ENCODE results near the gene PODNL1.

DNA sequence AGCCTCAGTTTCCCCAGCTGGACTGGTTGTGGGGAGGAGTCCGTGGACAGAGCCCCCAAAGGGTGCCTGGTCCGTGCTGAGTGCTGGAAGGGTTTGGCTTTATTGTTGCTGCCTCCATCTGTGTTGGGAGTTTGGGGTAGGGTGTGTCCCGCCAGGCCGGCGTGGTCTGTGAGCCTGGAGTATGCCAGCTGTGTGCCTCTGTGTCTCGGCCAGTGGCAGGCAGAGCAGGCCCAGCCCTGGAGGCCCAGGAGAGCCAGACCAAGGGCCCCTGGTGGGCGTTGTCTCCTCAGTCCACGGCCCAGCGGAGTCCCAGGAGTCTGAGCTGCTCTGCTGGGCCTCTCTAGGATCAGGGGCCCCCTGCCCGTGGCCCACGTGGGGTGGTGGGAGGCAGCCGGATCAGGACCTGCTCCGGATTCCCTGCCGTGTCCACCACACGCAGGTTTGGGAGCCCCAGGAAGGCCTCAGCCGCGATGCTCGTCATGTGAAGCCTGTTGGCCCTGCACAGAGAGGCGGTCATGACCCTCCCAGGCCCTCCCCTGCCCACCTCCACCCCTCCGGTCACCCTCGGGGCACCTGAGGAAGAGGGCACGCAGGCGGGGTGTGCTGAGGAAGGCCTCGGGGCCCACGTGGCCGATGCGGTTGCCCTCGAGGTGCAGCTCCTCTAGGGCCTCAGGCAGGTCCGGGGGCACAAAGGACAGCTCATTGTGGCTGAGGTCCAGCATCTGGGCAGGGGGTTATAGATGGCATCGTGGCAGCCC is 6.6 kb downstream of the PODNL1 start:
- TF ChIP-seq, protein P1, sequence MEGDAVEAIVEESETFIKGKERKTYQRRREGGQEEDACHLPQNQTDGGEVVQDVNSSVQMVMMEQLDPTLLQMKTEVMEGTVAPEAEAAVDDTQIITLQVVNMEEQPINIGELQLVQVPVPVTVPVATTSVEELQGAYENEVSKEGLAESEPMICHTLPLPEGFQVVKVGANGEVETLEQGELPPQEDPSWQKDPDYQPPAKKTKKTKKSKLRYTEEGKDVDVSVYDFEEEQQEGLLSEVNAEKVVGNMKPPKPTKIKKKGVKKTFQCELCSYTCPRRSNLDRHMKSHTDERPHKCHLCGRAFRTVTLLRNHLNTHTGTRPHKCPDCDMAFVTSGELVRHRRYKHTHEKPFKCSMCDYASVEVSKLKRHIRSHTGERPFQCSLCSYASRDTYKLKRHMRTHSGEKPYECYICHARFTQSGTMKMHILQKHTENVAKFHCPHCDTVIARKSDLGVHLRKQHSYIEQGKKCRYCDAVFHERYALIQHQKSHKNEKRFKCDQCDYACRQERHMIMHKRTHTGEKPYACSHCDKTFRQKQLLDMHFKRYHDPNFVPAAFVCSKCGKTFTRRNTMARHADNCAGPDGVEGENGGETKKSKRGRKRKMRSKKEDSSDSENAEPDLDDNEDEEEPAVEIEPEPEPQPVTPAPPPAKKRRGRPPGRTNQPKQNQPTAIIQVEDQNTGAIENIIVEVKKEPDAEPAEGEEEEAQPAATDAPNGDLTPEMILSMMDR (CRISPR knock-in tag; IDR thresholded peaks at IDR 0.05): no peak
- TF ChIP-seq, protein P2, sequence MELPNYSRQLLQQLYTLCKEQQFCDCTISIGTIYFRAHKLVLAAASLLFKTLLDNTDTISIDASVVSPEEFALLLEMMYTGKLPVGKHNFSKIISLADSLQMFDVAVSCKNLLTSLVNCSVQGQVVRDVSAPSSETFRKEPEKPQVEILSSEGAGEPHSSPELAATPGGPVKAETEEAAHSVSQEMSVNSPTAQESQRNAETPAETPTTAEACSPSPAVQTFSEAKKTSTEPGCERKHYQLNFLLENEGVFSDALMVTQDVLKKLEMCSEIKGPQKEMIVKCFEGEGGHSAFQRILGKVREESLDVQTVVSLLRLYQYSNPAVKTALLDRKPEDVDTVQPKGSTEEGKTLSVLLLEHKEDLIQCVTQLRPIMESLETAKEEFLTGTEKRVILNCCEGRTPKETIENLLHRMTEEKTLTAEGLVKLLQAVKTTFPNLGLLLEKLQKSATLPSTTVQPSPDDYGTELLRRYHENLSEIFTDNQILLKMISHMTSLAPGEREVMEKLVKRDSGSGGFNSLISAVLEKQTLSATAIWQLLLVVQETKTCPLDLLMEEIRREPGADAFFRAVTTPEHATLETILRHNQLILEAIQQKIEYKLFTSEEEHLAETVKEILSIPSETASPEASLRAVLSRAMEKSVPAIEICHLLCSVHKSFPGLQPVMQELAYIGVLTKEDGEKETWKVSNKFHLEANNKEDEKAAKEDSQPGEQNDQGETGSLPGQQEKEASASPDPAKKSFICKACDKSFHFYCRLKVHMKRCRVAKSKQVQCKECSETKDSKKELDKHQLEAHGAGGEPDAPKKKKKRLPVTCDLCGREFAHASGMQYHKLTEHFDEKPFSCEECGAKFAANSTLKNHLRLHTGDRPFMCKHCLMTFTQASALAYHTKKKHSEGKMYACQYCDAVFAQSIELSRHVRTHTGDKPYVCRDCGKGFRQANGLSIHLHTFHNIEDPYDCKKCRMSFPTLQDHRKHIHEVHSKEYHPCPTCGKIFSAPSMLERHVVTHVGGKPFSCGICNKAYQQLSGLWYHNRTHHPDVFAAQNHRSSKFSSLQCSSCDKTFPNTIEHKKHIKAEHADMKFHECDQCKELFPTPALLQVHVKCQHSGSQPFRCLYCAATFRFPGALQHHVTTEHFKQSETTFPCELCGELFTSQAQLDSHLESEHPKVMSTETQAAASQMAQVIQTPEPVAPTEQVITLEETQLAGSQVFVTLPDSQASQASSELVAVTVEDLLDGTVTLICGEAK (IDR thresholded peaks at IDR 0.05): no peak
- TF ChIP-seq, protein P2 (CRISPR knock-in tag; IDR thresholded peaks at IDR 0.05): no peak
- no peak for TF ChIP-seq KLF6 (CRISPR knock-in tag; IDR thresholded peaks at IDR 0.05)
- TF ChIP-seq NR2F6 (IDR thresholded peaks at IDR 0.05): no peak
- TF ChIP-seq NR2F6 (CRISPR knock-in tag; IDR thresholded peaks at IDR 0.05): no peak
- TF ChIP-seq, protein P3, sequence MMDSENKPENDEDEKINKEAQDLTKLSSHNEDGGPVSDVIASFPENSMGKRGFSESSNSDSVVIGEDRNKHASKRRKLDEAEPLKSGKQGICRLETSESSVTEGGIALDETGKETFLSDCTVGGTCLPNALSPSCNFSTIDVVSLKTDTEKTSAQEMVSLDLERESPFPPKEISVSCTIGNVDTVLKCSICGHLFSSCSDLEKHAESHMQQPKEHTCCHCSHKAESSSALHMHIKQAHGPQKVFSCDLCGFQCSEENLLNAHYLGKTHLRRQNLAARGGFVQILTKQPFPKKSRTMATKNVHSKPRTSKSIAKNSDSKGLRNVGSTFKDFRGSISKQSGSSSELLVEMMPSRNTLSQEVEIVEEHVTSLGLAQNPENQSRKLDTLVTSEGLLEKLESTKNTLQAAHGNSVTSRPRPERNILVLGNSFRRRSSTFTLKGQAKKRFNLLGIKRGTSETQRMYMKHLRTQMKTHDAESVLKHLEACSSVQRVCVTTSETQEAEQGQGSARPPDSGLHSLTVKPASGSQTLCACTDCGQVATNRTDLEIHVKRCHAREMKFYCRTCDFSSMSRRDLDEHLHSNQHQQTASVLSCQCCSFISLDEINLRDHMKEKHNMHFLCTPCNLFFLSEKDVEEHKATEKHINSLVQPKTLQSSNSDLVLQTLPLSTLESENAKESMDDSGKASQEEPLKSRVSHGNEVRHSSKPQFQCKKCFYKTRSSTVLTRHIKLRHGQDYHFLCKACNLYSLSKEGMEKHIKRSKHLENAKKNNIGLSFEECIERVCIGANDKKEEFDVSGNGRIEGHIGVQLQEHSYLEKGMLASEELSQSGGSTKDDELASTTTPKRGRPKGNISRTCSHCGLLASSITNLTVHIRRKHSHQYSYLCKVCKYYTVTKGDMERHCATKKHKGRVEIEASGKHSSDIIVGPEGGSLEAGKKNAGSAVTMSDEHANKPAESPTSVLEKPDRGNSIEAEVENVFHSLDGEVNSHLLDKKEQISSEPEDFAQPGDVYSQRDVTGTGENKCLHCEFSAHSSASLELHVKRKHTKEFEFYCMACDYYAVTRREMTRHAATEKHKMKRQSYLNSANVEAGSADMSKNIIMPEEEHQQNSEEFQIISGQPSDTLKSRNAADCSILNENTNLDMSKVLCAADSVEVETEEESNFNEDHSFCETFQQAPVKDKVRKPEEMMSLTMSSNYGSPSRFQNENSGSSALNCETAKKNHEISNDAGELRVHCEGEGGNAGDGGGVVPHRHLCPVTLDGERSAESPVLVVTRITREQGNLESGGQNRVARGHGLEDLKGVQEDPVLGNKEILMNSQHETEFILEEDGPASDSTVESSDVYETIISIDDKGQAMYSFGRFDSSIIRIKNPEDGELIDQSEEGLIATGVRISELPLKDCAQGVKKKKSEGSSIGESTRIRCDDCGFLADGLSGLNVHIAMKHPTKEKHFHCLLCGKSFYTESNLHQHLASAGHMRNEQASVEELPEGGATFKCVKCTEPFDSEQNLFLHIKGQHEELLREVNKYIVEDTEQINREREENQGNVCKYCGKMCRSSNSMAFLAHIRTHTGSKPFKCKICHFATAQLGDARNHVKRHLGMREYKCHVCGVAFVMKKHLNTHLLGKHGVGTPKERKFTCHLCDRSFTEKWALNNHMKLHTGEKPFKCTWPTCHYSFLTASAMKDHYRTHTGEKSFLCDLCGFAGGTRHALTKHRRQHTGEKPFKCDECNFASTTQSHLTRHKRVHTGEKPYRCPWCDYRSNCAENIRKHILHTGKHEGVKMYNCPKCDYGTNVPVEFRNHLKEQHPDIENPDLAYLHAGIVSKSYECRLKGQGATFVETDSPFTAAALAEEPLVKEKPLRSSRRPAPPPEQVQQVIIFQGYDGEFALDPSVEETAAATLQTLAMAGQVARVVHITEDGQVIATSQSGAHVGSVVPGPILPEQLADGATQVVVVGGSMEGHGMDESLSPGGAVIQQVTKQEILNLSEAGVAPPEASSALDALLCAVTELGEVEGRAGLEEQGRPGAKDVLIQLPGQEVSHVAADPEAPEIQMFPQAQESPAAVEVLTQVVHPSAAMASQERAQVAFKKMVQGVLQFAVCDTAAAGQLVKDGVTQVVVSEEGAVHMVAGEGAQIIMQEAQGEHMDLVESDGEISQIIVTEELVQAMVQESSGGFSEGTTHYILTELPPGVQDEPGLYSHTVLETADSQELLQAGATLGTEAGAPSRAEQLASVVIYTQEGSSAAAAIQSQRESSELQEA (CRISPR knock-in tag; IDR thresholded peaks at IDR 0.05; ENCODE audit: not compliant biosample characterization): no peak
- no peak for TF ChIP-seq ZNF138 (CRISPR knock-in tag; IDR thresholded peaks at IDR 0.05; ENCODE audit: low read depth)
- no peak for TF ChIP-seq JUND (CRISPR knock-in tag; IDR thresholded peaks at IDR 0.05)
